K562 (cell line): ENCODE measurements around the gene CNNM3. TPM values are rescaled to one million over a fixed set of nuclear protein-coding genes. Genes with fewer than 3 reads are reported as not detected.

Source experiments
- ATAC-seq: fragments of 200-7000 bp; cut with Tn5 transposase; 3 replicates; pipeline ENCODE4 v1.9.1; 2020; ENCODE audit warnings: moderate library complexity
- BruUV-seq: library from RNA; stranded (reverse); fragments of 400-500 nt; replicated peaks from 2 replicates; lab custom pipeline; 2021; lab: Mats Ljungman, UMichigan
- CTCF ChIA-PET: fragments of 300-600 bp; formaldehyde crosslinking; extraction: SDS; loops from one replicate; lab custom pipeline; 2021; ENCODE audit warnings: low intra/inter-chr PET ratio; lab: Yijun Ruan, JAX
- POLR2A ChIA-PET: fragments of 300-600, 350-650 bp; sonication (Branson Sonifier 250); formaldehyde crosslinking; extraction: SDS; loops from one replicate; lab custom pipeline; 2021; ENCODE audit warnings: antibody characterized with exemption, inconsistent platforms; lab: Yijun Ruan, JAX
- DNase-seq, 4 experiments: peaks; one replicate each; pipeline versions ENCODE4 v3.0.0 to v3.0.0-alpha.2; 2011 to 2018; ENCODE audit warnings: low spot score in 3 of 4, mixed read lengths in 3 of 4; ENCODE audit errors: extremely low read depth in 1 of 4
- FAIRE-seq: peaks from 2 replicates; lab custom pipeline; 2011; peaks lifted over from hg19 to GRCh38; lab: Jason Lieb, UNC
- H2AFZ ChIP-seq: 2 replicates; pipeline ENCODE4 v1.6.0; 2011; ENCODE audit warnings: low read depth, low read length, control low read depth, inconsistent platforms
- H3K27ac ChIP-seq: fragments of 200-600 bp; 3 replicates; pipeline ENCODE4 v1.8.0; 2011; ENCODE audit warnings: low read depth, mild to moderate bottlenecking, control low read depth, inconsistent platforms, low read length, moderate library complexity, mixed read lengths; ENCODE audit errors: extremely low read depth
- H3K27me3 ChIP-seq, 2 experiments: fragments of 300-600 bp in 1 of 2; 2 replicates in 1 of 2; 3 replicates in 1 of 2; pipeline versions ENCODE4 v1.6.0 to v1.8.0; 2011; ENCODE audit warnings: inconsistent platforms in 2 of 2, low read length in 2 of 2, mild to moderate bottlenecking in 1 of 2, mixed read lengths in 1 of 2, moderate library complexity in 1 of 2; ENCODE audit not compliant: control insufficient read depth in 2 of 2, insufficient read depth in 2 of 2
- H3K36me3 ChIP-seq: fragments of 300-600 bp; 3 replicates; pipeline ENCODE4 v1.8.0; 2011; ENCODE audit warnings: mild to moderate bottlenecking, low read length, inconsistent platforms; ENCODE audit not compliant: control insufficient read depth, insufficient read depth
- H3K4me1 ChIP-seq, 2 experiments: fragments of 200-600 bp in 1 of 2; replicated peaks in 1 of 2; 2 replicates in 1 of 2; 3 replicates in 1 of 2; pipeline versions ENCODE4 v1.5.1 to v1.8.0; 2011; ENCODE audit warnings: inconsistent platforms in 2 of 2, low read length in 2 of 2, mild to moderate bottlenecking in 1 of 2, mixed read lengths in 1 of 2, moderate library complexity in 1 of 2; ENCODE audit not compliant: control insufficient read depth in 2 of 2, insufficient read depth in 2 of 2
- H3K4me2 ChIP-seq: 2 replicates; pipeline ENCODE4 v1.6.1; 2011; ENCODE audit warnings: low read length, control low read depth, inconsistent platforms, mixed read lengths; ENCODE audit not compliant: insufficient read depth
- H3K4me3 ChIP-seq: fragments of 200-600 bp; sonication (generic), shearing (Covaris generic); 2 replicates; pipeline ENCODE4 v1.5.1; 2016; ENCODE audit warnings: control low read depth, inconsistent platforms
- H3K79me2 ChIP-seq: fragments of 200-600 bp; 3 replicates; pipeline ENCODE4 v1.8.0; 2011; ENCODE audit warnings: low read length, inconsistent platforms; ENCODE audit not compliant: control insufficient read depth, insufficient read depth
- H3K9ac ChIP-seq, 2 experiments: 2 replicates each; pipeline versions ENCODE4 v1.6.0 to v1.6.1; 2011; ENCODE audit warnings: low read depth in 2 of 2, low read length in 2 of 2, control low read depth in 1 of 2, inconsistent platforms in 1 of 2, mild to moderate bottlenecking in 1 of 2, mixed read lengths in 1 of 2; ENCODE audit not compliant: insufficient read depth in 1 of 2
- H3K9me1 ChIP-seq: one replicate; pipeline ENCODE4 v1.6.0; 2011; ENCODE audit warnings: inconsistent platforms, mild to moderate bottlenecking, low read length, moderate library complexity; ENCODE audit not compliant: control insufficient read depth, insufficient read depth
- H3K9me3 ChIP-seq: replicated peaks from 2 replicates; pipeline ENCODE4 v1.5.1; 2011; ENCODE audit warnings: low read depth, low read length, inconsistent platforms; ENCODE audit not compliant: control insufficient read depth, insufficient read depth
- H4K20me1 ChIP-seq: replicated peaks from 2 replicates; pipeline ENCODE4 v1.6.1; 2011; ENCODE audit warnings: low read length, inconsistent platforms, mixed read lengths; ENCODE audit not compliant: control insufficient read depth, insufficient read depth
- ERF ChIP-seq: fragments of 450-650 bp; formaldehyde crosslinking; IDR thresholded peaks from 2 replicates; pipeline ENCODE4 v1.4.0; 2020; ENCODE audit warnings: mild to moderate bottlenecking, mixed read lengths
- HDAC1 ChIP-seq, 2 experiments: fragments of 450-650 bp; IDR thresholded peaks; 2 replicates each; pipeline ENCODE4 v1.6.1; 2016 to 2017; ENCODE audit warnings: inconsistent platforms in 1 of 2, mild to moderate bottlenecking in 1 of 2, moderate library complexity in 1 of 2
- MAFG ChIP-seq: fragments of 450-650 bp; conservative IDR thresholded peaks from 2 replicates; pipeline ENCODE4 v1.6.1; 2016; ENCODE audit warnings: missing genetic modification characterization, missing compliant biosample characterization
- MEIS2 ChIP-seq: fragments of 450-650 bp; IDR thresholded peaks from 2 replicates; pipeline ENCODE4 v1.6.1; 2014; ENCODE audit warnings: mild to moderate bottlenecking; ENCODE audit not compliant: partially characterized antibody
- NRF1 ChIP-seq, 2 experiments: fragments of 450-650 bp; IDR thresholded peaks in 1 of 2; conservative IDR thresholded peaks in 1 of 2; 2 replicates each; pipeline ENCODE4 v1.6.1; 2014; ENCODE audit warnings: mild to moderate bottlenecking in 2 of 2
- POLR2B ChIP-seq: fragments of 450-650 bp; IDR thresholded peaks from 2 replicates; pipeline ENCODE4 v1.6.1; 2018; ENCODE audit warnings: low read depth; ENCODE audit not compliant: partially characterized antibody
- RUNX1 ChIP-seq: sonication (generic); IDR thresholded peaks from 2 replicates; pipeline ENCODE4 v1.6.1; 2016; ENCODE audit warnings: antibody characterized with exemption, low read depth
- SNRNP70 ChIP-seq: fragments of 200-400 bp; formaldehyde crosslinking; optimal IDR thresholded peaks from 2 replicates; pipeline ENCODE3; 2017; ENCODE audit warnings: low read depth, low read length
- THRAP3 ChIP-seq: fragments of 450-650 bp; IDR thresholded peaks from 2 replicates; pipeline ENCODE4 v1.6.1; 2016; ENCODE audit warnings: mild to moderate bottlenecking, inconsistent platforms, borderline replicate concordance
- WGBS: fragments of 100-300 bp; shearing (Covaris generic); methylation state at CpG from one replicate; pipeline ENCODE4 v1.1.6; 2016; ENCODE audit warnings: low coverage, mixed read lengths; ENCODE audit not compliant: insufficient coverage; ENCODE audit errors: missing lambda C conversion rate; 5-methylcytosine and 5-hydroxymethylcytosine counted together
- in situ Hi-C: fragments of 300-500 bp; cut with MboI; formaldehyde crosslinking; loops from 4 replicates; pipeline ENCODE4 v1.15.0; 2018; ENCODE audit warnings: inconsistent platforms, mixed read lengths
- intact Hi-C: fragments of 100-400 bp; cut with micrococcal nuclease; formaldehyde crosslinking; loops from 2 replicates; pipeline ENCODE4 v1.14.2; 2022
- polyA plus RNA-seq, 8 experiments: library from polyadenylated mRNA; depleted of rRNA in 4 of 8; stranded (reverse) in 5 of 8; unstranded in 3 of 8; fragments of >200 nt; fragmentation: Nextera tagmentation in 2 of 8; fragmentation: Illumina TruSeq in 1 of 8; extraction: Ambion mirVana in 2 of 8; extraction: Trizol in 1 of 8; gene quantifications; 2 replicates each; pipeline versions ENCODE4 v1.2.1 to v1.2.3, GENCODE V29; 2011 to 2014; ENCODE audit warnings: inconsistent platforms in 1 of 8, missing spikeins in 1 of 8
- total RNA-seq, 7 experiments: library from RNA; depleted of rRNA in 6 of 7; stranded (reverse); fragments of >200 nt in 6 of 7; fragmentation: Illumina TruSeq in 2 of 7; extraction: Trizol in 2 of 7; gene quantifications; 2 replicates each; pipeline versions ENCODE4 v1.2.1 to v1.2.3, GENCODE V29; 2011 to 2021; ENCODE audit warnings: low replicate concordance in 1 of 7
- TF ChIP-seq, protein P1 (sequence below), 2 experiments: fragments of 150-350 bp in 1 of 2; IDR thresholded peaks; 2 replicates each; pipeline ENCODE4 v1.6.1; 2012 to 2016; ENCODE audit warnings: low read depth in 2 of 2, low read length in 2 of 2, mild to moderate bottlenecking in 1 of 2, moderate library complexity in 1 of 2
- TF ChIP-seq, protein P2 (sequence below): fragments of 450-650 bp; IDR thresholded peaks from 2 replicates; pipeline ENCODE4 v1.6.1; 2018; ENCODE audit warnings: mild to moderate bottlenecking, low read depth; ENCODE audit not compliant: partially characterized antibody
- TF ChIP-seq, protein P3 (sequence below): fragments of 450-650 bp; IDR thresholded peaks from 2 replicates; pipeline ENCODE4 v1.7.1; 2018; ENCODE audit warnings: mild to moderate bottlenecking, low read depth; ENCODE audit not compliant: partially characterized antibody

CNNM3 gene
- total and polyA plus RNA-seq, 9 of the 15 experiments (the other 6 are each of a cell fraction or from before 2014, with no cell fraction given): 1.4 to 16.9 (median 6.5) TPM

DNA sequence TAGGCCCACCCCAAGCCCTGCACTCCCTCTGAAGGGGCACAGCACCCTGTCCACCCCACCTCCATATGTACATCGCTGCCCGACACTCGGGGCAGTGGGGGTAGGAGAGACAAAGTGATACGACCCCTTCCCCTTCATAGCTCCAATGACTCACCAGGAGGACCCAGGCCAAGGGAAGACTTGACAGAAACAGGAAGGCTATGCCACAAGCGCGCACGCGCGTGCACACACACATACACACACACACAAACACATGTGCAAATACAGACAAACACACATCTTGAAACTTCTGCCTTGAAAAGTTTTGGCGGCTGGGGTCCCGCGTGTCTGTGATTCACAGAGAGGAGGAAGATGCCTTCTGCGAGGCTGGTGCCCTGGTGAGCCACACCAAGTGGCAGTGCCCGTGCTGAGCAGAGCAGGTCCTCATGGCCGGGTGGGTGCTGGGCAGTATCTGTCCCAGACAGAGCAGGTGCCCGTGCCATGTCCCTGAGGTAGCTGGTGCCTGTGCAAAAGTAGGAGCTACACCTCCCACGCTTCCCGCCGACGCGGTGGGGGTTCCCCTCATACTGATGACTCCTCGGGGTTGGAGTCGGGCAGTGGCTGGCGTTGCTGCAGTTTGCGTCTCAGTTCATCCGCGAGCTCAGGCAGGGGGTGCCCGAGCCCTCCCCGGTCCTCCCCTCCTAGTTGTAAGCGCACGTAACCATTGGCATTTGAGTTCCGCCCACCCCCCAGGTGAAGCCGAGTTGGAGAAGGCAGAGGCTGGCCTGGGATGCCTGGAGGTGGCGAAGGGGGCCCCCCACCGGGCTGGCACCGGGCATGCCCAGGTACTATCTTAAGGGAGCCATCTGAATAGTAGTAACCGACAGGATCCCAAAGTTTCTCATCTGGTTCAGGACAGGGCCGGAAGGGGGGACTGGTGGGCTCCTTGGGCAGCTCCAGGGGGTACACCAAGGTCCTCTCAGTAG, 44.3 kb downstream of the CNNM3 start:
- H3K4me2 ChIP-seq: no peak overlapping the region
- no TSS peak for BruUV-seq
- H3K9ac ChIP-seq: peak overlapping the region in 1 of 2 experiments; percentile 67; a peak in 2 of 4 replicates
- no peak for DNase-seq
- no peak for ATAC-seq
- intact Hi-C loops: no loop called here
- H3K27me3 ChIP-seq: no peaks in the 10 kb centered on the region
- FAIRE-seq: no peak
- H3K79me2 ChIP-seq: peaks cover 38% of the 10 kb centered on the region
- H3K27ac ChIP-seq: no peak overlapping the region
- H3K9me3 ChIP-seq: no peaks in the 10 kb centered on the region
- no peak overlapping the region for H2AFZ ChIP-seq
- in situ Hi-C loops: loop anchor here (25.0 kb wide), 1 partner anchor 252 kb away; the partner anchor contains the start of gene ANKRD36
- ChIA-PET CTCF (interaction anchor here (3.8 kb wide), 1 partner anchor 91 kb away, joined by 37 read pairs; no protein-coding TSS in a partner anchor), POLR2A (interaction anchor here (0.6 to 6.8 kb wide), 6 partner anchors 12 to 96 kb away, joined by 3 to 67 read pairs (median 3); partner anchors contain the start of gene SEMA4C)
- H3K4me3 ChIP-seq: no peak overlapping the region
- H3K4me1 ChIP-seq: peaks cover 24 to 66% of the 10 kb centered on the region in 2 experiments
- H4K20me1 ChIP-seq: no peaks in the 10 kb centered on the region
- 85% methylated on average over 33 of the region's 38 CpGs for WGBS
- H3K36me3 ChIP-seq: peaks cover 51% of the 10 kb centered on the region
- H3K9me1 ChIP-seq: peaks cover 3% of the 10 kb centered on the region
- no peak for TF ChIP-seq MEIS2
- peak in 1 of 2 experiments; percentile 28; a peak in 1 of 4 replicates for TF ChIP-seq NRF1 (conservative IDR thresholded peaks at IDR 0.05 in 1 of 2, IDR thresholded peaks at IDR 0.05 in 1 of 2)
- TF ChIP-seq, protein P1, sequence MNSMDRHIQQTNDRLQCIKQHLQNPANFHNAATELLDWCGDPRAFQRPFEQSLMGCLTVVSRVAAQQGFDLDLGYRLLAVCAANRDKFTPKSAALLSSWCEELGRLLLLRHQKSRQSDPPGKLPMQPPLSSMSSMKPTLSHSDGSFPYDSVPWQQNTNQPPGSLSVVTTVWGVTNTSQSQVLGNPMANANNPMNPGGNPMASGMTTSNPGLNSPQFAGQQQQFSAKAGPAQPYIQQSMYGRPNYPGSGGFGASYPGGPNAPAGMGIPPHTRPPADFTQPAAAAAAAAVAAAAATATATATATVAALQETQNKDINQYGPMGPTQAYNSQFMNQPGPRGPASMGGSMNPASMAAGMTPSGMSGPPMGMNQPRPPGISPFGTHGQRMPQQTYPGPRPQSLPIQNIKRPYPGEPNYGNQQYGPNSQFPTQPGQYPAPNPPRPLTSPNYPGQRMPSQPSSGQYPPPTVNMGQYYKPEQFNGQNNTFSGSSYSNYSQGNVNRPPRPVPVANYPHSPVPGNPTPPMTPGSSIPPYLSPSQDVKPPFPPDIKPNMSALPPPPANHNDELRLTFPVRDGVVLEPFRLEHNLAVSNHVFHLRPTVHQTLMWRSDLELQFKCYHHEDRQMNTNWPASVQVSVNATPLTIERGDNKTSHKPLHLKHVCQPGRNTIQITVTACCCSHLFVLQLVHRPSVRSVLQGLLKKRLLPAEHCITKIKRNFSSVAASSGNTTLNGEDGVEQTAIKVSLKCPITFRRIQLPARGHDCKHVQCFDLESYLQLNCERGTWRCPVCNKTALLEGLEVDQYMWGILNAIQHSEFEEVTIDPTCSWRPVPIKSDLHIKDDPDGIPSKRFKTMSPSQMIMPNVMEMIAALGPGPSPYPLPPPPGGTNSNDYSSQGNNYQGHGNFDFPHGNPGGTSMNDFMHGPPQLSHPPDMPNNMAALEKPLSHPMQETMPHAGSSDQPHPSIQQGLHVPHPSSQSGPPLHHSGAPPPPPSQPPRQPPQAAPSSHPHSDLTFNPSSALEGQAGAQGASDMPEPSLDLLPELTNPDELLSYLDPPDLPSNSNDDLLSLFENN (IDR thresholded peaks at IDR 0.05; ENCODE audit: low read depth in 2 of 2, low read length in 2 of 2): no peak
- TF ChIP-seq SNRNP70: no peak
- TF ChIP-seq, protein P2, sequence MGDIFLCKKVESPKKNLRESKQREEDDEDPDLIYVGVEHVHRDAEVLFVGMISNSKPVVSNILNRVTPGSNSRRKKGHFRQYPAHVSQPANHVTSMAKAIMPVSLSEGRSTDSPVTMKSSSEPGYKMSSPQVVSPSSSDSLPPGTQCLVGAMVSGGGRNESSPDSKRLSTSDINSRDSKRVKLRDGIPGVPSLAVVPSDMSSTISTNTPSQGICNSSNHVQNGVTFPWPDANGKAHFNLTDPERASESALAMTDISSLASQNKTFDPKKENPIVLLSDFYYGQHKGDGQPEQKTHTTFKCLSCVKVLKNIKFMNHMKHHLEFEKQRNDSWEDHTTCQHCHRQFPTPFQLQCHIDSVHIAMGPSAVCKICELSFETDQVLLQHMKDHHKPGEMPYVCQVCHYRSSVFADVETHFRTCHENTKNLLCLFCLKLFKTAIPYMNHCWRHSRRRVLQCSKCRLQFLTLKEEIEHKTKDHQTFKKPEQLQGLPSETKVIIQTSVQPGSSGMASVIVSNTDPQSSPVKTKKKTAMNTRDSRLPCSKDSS: no peak
- TF ChIP-seq ERF (CRISPR knock-in tag): no peak
- TF ChIP-seq HDAC1 (IDR thresholded peaks at IDR 0.05): peak in 1 of 2 experiments; percentile 49; a peak in 1 of 4 replicates
- peak; percentile 57 for TF ChIP-seq POLR2B
- TF ChIP-seq, protein P3, sequence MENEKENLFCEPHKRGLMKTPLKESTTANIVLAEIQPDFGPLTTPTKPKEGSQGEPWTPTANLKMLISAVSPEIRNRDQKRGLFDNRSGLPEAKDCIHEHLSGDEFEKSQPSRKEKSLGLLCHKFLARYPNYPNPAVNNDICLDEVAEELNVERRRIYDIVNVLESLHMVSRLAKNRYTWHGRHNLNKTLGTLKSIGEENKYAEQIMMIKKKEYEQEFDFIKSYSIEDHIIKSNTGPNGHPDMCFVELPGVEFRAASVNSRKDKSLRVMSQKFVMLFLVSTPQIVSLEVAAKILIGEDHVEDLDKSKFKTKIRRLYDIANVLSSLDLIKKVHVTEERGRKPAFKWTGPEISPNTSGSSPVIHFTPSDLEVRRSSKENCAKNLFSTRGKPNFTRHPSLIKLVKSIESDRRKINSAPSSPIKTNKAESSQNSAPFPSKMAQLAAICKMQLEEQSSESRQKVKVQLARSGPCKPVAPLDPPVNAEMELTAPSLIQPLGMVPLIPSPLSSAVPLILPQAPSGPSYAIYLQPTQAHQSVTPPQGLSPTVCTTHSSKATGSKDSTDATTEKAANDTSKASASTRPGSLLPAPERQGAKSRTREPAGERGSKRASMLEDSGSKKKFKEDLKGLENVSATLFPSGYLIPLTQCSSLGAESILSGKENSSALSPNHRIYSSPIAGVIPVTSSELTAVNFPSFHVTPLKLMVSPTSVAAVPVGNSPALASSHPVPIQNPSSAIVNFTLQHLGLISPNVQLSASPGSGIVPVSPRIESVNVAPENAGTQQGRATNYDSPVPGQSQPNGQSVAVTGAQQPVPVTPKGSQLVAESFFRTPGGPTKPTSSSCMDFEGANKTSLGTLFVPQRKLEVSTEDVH: peak; percentile 44
- no peak for TF ChIP-seq RUNX1
- 0 out of 2 replicates have a peak, but pooled peaks have one; percentile 24 for TF ChIP-seq THRAP3
- TF ChIP-seq MAFG: no peak
